Hippocampal formation (tissue), 2 donors: ENCODE data around the gene CYSTM1.
"Not testable (repeated sequence)": the region's sequence is repeated elsewhere in the genome, so short reads cannot be mapped to it uniquely, and the experiment has no call there.

Source experiments
- DNase-seq, 2 donors: peaks; one replicate each; lab custom pipeline; 2025; lab: John Stamatoyannopoulos, UW

CYSTM1 gene

GRCh38 chr5:140150201-140150600 is 24.8 kb upstream of the CYSTM1 start:
- DNase-seq = no peak

- no peak for DNase-seq
Measured at GRCh38 chr5:140151144-140152021, 23.6 kb upstream of the CYSTM1 start.

GRCh38 chr5:140152022-140152999 is 22.7 kb upstream of the CYSTM1 start:
- DNase-seq = no peak

- DNase-seq = no peak
Measured at GRCh38 chr5:140153255-140153654, 21.7 kb upstream of the CYSTM1 start.

GRCh38 chr5:140153905-140154304 is 21.1 kb upstream of the CYSTM1 start:
- peak in 1 of 2 donors; percentile 13 for DNase-seq

GRCh38 chr5:140154710-140155381 is 20.1 kb upstream of the CYSTM1 start:
- not testable (repeated sequence) for DNase-seq

GRCh38 chr5:140157032-140157781 is 17.8 kb upstream of the CYSTM1 start:
- DNase-seq = peak; percentile 91 to 93

GRCh38 chr5:140159014-140159927 is 15.7 kb upstream of the CYSTM1 start:
- no peak for DNase-seq

- DNase-seq = no peak
Measured at GRCh38 chr5:140162275-140162674, 12.7 kb upstream of the CYSTM1 start.

- DNase-seq = no peak
Measured at GRCh38 chr5:140162781-140163180, 12.2 kb upstream of the CYSTM1 start.

GRCh38 chr5:140165101-140165922 is 9.7 kb upstream of the CYSTM1 start:
- no peak for DNase-seq

GRCh38 chr5:140165923-140166270 is 9.1 kb upstream of the CYSTM1 start:
- DNase-seq = no peak

- peak in 1 of 2 donors; percentile 8 for DNase-seq
Measured at GRCh38 chr5:140166911-140167310, 8.1 kb upstream of the CYSTM1 start.

- no peak for DNase-seq
Measured at GRCh38 chr5:140168371-140168770, 6.6 kb upstream of the CYSTM1 start.

GRCh38 chr5:140169410-140169809 is 5.6 kb upstream of the CYSTM1 start:
- DNase-seq = no peak

GRCh38 chr5:140172483-140172882 is 2.5 kb upstream of the CYSTM1 start:
- no peak for DNase-seq

- DNase-seq = no peak
Measured at GRCh38 chr5:140174014-140174413, 974 bp upstream of the CYSTM1 start.

GRCh38 chr5:140175367-140176030 is 511 bp downstream of the CYSTM1 start:
- DNase-seq = peak; percentile 17 to 40

GRCh38 chr5:140176031-140176387 is 1.0 kb downstream of the CYSTM1 start:
- no peak for DNase-seq
